Choroid plexus epithelial cell (primary cell): Measurements from ENCODE around the gene HPS6.

ENCODE experiments used
- DNase-seq: peaks from one replicate; pipeline ENCODE4 v3.0.0-alpha.2; 2010; ENCODE audit warnings: low read depth
- H3K4me3 ChIP-seq: 2 replicates; pipeline ENCODE4 v1.5.1; 2011; ENCODE audit warnings: low read depth, mild to moderate bottlenecking, control low read depth, low read length, moderate library complexity
- TF ChIP-seq, protein P1 (sequence below): conservative IDR thresholded peaks from 2 replicates; pipeline ENCODE4 v1.5.1; 2011; ENCODE audit warnings: low read depth, mild to moderate bottlenecking, control low read depth, inconsistent platforms, low read length, moderate library complexity

The HPS6 gene

DNA sequence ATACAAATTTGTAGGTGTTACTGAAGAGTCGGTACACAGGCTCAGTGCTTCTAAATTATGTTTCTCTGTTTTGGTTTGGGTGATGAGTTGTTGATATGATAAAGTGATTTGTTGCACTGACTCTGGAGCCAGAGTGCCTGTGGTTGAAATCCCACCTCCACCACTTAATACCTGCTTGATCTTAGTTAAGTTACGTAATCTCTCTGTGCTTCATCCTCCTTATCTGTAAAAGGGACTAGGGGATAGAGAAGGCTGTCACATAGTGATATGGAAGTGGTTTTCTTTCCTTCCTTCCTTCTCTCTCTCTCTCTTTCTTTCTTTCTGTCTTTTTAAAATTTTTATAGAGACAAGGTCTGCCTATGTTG lies 664 bp upstream of the HPS6 start:
- no peak overlapping the region for H3K4me3 ChIP-seq
- TF ChIP-seq, protein P1, sequence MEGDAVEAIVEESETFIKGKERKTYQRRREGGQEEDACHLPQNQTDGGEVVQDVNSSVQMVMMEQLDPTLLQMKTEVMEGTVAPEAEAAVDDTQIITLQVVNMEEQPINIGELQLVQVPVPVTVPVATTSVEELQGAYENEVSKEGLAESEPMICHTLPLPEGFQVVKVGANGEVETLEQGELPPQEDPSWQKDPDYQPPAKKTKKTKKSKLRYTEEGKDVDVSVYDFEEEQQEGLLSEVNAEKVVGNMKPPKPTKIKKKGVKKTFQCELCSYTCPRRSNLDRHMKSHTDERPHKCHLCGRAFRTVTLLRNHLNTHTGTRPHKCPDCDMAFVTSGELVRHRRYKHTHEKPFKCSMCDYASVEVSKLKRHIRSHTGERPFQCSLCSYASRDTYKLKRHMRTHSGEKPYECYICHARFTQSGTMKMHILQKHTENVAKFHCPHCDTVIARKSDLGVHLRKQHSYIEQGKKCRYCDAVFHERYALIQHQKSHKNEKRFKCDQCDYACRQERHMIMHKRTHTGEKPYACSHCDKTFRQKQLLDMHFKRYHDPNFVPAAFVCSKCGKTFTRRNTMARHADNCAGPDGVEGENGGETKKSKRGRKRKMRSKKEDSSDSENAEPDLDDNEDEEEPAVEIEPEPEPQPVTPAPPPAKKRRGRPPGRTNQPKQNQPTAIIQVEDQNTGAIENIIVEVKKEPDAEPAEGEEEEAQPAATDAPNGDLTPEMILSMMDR, result no peak
- no peak for DNase-seq

DNA sequence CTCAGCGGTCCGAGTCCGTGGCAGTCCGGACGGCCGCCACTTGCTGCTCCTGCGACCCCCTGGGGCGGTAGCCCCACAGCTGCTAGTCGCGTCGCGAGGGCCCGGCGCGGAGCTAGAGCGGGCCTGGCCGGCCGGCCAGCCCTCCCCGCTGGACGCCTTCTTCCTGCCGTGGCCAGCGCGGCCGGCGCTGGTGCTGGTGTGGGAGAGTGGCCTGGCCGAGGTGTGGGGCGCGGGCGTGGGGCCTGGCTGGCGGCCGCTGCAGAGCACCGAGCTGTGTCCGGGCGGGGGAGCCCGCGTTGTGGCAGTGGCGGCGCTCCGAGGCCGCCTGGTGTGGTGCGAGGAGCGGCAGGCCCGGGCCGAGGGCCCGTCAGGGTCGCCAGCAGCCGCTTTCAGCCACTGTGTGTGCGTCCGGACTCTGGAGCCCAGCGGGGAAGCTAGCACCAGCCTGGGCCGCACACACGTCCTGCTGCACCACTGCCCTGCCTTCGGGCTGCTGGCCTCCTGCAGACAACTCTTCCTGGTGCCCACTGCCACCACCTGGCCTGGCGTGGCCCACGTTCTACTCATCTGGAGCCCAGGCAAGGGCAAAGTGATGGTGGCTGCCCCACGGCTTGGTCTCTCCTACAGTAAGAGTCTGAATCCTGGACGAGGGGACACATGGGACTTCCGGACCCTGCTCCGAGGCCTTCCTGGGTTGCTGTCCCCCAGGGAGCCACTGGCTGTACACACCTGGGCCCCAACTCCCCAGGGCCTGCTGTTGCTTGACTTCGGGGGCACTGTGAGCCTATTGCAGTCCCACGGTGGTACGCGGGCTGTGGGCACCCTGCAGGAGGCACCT lies 631 bp downstream of the HPS6 start:
- peak; percentile 28 for DNase-seq
- peak overlapping the region; percentile 75 for H3K4me3 ChIP-seq

DNA sequence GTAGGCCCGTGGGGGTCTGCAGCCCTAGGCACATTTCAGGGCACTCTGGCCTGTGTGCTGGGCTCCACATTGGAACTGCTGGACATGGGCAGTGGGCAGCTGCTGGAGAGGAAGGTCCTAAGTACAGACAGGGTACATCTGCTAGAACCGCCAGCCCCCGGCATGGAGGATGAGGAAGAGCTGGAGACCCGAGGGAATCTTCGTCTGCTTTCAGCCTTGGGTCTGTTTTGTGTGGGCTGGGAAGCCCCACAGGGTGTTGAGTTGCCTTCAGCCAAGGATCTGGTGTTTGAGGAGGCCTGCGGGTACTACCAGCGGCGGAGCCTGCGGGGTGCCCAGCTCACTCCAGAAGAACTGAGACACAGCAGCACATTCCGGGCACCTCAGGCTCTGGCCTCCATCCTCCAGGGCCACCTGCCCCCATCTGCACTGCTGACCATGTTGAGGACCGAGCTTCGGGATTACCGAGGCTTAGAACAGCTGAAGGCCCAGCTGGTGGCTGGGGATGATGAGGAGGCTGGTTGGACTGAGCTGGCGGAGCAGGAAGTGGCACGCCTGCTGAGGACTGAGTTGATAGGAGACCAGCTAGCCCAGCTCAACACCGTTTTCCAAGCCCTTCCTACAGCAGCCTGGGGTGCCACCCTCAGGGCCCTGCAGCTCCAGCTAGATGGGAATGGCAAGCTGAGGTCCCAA lies 1.4 kb downstream of the HPS6 start:
- DNase-seq, result no peak
- TF ChIP-seq, protein P1, result no peak
- peak overlapping the region; percentile 75 for H3K4me3 ChIP-seq

More for the DNA sequence above, 631 bp downstream of the HPS6 start:
- TF ChIP-seq, protein P1, result no peak

DNA sequence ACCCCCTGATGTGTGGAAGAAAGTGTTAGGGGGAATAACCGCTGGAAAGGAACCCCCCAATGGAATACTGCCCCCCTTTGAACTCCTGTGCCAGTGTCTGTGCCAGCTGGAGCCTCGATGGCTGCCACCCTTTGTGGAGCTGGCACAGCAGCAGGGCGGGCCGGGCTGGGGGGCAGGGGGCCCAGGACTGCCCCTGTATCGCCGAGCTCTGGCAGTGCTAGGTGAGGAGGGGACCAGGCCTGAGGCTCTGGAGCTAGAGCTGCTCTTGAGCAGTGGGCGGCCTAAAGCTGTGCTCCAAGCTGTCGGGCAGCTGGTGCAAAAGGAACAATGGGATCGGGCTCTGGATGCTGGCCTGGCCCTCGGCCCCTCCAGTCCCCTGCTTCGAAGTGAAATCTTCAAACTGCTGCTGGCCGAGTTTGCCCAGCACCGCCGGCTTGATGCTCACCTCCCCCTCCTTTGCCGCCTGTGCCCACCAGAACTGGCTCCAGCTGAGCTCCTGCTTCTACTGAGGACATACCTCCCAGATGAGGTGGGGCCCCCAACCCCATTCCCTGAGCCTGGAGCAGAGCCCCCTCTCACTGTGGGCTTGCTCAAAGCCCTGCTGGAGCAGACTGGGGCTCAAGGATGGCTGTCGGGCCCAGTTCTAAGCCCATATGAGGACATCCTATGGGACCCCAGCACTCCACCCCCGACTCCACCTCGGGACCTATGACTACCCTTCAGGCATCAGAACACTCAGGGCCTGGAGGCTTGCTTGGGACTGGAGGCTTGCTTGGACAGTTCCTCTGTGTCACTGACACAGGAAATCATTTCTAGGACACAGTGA lies 2.2 kb downstream of the HPS6 start:
- no peak for DNase-seq
- TF ChIP-seq, protein P1, result no peak
- H3K4me3 ChIP-seq, result no peak overlapping the region

DNA sequence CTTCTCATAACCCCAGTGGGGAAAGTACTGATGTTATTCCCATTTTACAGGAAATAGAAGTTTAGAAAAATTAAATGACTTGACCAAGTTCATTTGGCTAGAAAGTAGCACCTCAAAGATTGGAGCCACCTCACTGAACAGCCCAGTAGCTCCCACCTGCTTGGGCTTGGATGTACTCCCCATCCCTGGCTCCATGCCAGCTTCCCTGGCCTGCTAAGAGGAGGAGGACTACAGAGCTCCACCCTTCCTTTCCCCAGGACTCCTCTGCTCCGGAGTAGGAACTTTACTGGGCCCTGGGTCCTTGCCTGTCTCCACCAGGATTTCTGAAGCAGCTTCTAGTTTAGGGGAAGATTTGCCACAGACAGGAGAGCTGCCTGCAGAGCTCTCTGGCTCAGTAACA lies 3.1 kb downstream of the HPS6 start:
- TF ChIP-seq, protein P1, result no peak
- H3K4me3 ChIP-seq, result no peak overlapping the region
- peak; percentile 37 for DNase-seq

DNA sequence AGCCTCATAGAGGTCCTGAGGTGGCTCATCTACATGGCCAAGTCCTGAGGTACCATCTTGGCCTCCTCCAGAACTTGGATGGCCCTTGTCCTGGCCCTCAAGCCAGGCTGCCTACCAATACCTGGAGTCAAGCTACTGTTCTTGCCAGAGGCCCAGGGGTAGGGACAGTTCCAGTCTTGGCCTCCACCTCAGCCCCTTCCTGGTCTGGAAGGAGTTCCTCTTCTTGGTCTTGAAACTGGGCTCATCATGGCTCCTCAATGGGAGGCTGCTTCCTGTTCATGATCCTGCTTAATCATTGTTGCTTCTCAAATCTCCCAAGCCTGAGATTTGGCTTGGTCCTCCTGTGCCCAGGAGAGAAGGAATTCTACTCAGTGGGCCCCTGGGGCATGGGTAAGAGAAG lies 3.9 kb downstream of the HPS6 start:
- DNase-seq, result no peak
- TF ChIP-seq, protein P1, result no peak
- H3K4me3 ChIP-seq, result no peak overlapping the region
